Measurements from ENCODE around the gene PSKH1.
"Not testable (repeated sequence)": the region's sequence is repeated elsewhere in the genome, so short reads cannot be mapped to it uniquely, and the experiment has no call there.

The PSKH1 gene

DNA sequence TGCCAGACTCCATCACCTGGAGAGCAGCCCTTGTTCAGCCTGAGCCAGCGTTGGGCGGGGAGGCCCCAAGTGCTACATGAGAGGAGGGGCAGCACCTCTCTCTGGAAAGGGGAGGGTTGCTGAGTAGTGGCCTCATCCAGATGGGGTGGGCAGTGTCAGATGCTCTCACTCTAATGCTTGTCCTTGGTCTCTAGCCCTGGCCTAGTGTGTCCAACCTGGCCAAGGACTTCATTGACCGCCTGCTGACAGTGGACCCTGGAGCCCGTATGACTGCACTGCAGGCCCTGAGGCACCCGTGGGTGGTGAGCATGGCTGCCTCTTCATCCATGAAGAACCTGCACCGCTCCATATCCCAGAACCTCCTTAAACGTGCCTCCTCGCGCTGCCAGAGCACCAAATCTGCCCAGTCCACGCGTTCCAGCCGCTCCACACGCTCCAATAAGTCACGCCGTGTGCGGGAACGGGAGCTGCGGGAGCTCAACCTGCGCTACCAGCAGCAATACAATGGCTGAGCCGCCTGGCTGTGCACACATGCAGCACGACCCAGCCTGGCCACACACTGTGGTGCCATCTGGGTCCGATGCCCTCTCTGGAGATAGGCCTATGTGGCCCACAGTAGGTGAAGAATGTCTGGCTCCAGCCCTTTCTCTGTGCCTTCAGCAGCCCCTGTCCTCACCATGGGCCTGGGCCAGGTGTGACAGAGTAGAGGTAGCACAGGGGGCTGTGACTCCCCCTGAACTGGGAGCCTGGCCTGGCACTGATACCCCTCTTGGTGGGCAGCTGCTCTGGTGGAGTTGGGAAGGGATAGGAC lies 34.3 kb downstream of the PSKH1 start:
- no peak for DNase-seq

DNA sequence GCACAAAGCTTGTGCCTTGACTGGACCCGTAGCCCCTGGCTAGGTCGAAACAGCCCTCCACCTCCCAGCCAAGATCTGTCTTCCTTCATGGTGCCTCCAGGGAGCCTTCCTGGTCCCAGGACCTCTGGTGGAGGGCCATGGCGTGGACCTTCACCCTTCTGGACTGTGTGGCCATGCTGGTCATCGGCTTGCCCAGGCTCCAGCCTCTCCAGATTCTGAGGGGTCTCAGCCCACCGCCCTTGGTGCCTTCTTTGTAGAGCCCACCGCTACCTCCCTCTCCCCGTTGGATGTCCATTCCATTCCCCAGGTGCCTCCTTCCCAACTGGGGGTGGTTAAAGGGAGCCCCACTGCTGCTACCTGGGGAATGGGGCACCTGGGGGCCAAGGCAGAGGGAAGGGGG lies 35.1 kb downstream of the PSKH1 start:
- no peak for DNase-seq

DNA sequence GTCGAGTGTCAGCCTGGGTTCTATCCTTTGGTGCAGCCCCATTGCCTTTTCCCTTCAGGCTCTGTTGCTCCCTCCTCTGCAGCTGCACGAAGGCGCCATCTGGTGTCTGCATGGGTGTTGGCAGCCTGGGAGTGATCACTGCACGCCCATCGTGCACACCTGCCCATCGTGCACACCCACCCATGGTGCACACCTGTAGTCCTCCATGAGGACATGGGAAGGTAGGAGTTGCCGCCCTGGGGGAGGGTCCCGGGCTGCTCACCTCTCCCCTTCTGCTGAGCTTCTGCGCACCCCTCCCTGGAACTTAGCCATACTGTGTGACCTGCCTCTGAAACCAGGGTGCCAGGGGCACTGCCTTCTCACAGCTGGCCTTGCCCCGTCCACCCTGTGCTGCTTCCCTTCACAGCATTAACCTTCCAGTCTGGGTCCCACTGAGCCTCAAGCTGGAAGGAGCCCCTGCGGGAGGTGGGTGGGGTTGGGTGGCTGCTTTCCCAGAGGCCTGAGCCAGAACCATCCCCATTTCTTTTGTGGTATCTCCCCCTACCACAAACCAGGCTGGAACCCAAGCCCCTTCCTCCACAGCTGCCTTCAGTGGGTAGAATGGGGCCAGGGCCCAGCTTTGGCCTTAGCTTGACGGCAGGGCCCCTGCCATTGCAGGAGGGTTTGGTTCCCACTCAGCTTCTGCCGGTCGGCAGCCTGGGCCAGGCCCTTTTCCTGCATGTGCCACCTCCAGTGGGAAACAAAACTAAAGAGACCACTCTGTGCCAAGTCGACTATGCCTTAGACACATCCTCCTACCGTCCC lies 35.7 kb downstream of the PSKH1 start:
- DNase-seq = peak; percentile 50

DNA sequence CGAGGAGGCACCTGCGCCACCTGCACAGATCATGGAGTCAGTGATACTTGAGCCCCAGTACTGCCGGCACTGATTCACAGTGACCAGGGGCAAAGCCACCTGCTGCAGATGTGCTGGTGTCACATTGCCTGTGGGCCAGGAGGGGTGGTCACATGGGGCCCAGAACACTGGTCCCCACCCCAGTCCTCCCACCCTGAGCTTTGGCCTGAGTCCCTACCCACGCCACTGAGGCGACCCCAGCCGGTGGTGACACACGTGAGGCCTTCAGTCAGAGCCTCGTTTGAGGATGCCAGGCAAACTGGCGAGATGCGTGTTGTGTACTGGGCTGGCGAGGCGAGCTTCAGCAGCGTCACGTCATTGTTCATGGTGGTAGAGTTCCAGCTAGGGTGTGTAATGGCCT lies 37.1 kb downstream of the PSKH1 start:
- no peak for DNase-seq

DNA sequence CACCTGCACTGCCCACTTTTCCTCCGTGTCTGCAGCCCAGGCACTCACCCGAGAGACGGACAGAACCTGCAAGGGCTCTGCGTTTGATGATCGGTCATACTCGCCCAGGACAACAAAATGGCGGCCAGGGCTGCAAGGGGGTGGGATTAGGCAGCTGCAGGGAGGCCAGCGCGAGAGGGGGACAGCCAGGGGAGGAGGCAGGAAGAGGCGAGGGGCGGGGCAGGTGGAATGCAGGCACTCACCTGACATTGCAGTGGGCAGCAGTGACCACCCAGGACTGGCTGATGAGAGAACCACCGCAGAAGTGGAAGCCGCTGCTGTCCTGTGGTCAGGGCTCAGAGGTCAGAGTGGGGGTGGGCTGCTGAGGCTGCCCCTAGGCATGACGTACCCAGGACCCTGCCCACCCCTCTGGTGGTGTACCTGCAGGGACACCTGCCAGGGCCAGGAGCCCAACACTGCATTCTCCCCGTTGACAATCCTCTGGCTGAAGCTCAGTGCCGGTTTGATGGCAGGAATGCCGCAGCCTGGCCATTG lies 37.7 kb downstream of the PSKH1 start:
- DNase-seq = no peak

DNA sequence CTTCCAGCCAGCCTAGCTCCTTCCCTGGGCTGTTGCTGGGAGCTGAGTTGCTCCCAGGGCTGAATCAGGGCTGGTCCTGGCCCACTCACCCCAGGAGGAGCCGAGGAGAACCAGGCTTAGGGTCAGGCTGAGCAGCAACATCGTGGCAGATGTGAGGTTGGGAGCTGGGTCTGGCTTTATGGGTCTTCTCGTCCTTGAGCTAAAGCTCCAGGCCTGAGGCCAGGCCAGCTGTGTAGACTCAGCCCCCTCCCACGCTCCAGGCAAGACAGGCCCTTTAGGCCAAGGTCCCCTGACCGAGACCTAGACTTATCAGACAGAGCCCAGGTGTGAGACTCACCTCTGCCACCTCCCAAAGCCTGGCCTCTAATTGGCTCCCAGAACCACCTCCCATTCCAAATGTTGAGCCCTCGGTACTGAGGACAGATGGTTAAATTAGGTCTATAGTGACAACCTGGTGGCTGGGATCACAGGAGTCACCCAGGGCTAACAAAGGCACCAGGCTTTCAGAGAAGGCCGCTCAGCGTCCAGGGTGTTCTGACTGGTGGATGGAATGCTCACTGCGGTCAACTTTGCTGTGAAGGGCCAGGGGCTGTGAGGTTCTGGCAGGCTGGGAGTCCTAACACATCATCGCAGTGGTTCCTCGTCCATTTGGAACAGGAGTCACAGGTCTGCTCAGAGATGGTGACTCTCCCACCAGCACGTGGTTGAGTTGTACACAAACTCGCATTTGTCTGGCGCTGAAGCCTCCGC lies 38.8 kb downstream of the PSKH1 start, which contains the start of gene CTRL:
CTRL (minus strand) TSS at position 151 of the 750 bp plus-strand sequence; CDS start at position 141, 10 bp downstream.
- no peak for DNase-seq

DNA sequence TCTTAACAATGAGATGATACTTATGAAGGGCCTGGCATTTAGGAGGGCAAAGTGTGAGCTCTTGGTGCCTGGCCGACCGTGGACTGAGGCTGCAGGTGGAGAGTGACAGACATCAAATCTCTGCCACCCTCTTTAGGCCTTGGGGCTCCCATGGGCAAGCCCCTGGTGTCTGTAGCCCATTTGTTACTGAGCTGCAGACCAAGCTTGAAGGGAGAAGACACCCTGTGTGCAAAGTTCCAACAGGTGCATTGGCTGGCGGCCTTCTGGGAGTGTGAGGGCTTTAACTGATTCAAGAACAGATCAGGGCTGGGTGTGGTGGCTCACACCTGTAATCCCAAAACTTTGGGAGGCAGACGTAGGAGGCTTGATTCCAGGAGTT lies 39.4 kb downstream of the PSKH1 start:
- no peak for DNase-seq

DNA sequence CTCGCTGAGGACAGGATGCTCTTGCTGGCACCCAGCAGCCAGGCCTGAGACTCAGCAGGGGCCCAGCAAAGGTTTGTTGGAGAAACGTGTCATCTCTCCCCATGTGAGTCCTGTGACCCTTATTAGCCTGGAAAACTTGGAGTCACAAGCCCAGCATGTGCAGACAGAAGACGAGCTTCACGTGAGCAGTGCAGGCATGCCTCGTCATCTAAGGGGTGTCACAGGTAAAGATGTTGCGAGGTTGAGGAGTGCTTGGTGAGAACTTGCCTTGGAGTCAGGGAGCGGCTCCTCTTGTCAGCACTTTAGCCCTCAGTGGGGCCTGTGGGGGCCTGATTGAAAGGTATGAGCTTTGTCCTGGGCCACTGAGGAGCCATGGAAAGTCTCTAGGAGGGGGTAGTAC lies 40.8 kb downstream of the PSKH1 start:
- DNase-seq = no peak

DNA sequence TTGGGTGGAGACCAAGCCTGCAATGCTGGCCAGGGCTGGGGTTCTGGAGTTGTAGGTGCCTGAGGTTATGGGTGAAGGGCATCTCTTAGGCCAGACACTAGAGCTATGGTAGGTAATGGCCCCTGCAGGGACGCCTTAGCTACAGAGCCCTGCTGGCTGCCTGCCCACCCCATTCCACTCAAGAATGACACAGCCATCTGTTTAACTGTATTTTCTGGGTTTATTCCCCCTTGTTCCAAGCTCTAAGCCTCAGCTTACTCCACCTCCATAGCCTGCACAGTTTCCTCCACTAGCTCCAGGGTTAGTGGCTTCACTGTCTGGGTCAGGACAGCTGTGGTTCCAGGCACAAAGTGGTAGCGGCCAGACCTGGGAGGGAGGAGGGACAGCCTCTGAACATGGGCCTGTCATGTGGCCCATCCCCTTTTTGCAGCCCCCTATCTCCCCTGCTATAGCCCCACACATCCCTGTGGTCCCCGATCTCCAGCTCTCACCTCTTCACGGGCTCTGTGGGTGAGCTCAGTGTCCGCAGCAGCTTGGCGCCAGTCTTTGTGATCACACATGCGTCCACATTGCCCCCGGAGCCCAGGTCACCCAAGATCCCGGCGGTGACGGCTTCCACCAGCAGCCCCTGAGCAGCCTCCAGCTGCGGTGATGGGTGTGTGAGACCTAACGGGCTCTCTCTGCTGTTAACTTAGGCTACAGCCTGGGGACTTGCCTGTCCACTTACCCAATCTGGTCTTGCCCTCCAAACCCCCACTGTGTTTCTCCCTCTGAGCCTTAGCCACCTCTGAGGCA lies 41.4 kb downstream of the PSKH1 start:
- no peak for DNase-seq

DNA sequence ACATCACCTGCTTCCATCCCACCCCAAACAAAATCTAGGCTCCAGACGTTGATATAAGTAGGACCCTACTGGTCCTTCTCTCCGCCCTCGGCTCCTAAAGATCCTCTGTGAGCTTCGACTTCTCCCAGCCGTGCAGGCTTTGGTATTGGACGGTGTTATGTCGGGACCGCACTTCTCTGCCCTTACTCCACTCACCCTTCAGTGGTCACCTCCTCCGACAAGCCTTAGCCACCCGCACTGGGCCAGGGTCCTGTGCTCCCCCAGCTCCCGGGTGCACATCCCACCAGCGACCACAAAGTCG lies 42.0 kb downstream of the PSKH1 start:
- no peak for DNase-seq

DNA sequence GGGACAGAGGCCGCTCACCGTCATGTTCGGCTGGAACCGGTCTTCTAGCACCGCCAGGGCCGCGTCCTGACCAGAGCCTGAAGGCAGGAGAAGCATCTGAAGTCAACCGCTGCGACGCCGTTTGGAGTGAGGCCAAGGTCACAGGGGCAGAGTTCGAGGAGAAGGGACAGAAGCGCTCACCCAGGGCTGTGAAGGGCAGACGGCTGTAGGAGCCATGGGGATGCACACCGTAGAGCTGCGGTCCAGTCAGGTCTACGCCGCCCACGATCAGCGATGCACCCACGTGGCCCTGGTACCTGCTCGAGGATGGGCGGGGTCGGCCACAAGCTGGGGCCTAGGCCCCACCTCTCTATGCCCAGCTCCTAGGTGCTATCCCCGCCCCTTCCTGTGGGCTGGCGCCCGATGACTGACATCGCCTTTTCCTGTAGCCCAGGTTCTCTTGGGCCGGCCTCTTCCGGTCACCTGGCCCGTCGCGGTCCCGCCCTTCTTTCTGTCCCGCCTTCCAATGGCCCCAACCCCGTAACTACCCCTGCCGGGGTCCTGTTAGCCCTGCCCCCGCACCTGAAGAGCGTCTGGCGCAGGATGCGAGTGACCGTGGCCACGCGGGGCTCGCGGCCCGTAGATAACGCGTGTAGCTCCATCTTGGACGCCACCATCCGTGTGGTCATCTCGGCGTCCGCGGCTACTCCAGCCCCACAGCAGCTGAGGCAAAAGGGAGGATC lies 42.5 kb downstream of the PSKH1 start:
- peak; percentile 91 for DNase-seq

DNA sequence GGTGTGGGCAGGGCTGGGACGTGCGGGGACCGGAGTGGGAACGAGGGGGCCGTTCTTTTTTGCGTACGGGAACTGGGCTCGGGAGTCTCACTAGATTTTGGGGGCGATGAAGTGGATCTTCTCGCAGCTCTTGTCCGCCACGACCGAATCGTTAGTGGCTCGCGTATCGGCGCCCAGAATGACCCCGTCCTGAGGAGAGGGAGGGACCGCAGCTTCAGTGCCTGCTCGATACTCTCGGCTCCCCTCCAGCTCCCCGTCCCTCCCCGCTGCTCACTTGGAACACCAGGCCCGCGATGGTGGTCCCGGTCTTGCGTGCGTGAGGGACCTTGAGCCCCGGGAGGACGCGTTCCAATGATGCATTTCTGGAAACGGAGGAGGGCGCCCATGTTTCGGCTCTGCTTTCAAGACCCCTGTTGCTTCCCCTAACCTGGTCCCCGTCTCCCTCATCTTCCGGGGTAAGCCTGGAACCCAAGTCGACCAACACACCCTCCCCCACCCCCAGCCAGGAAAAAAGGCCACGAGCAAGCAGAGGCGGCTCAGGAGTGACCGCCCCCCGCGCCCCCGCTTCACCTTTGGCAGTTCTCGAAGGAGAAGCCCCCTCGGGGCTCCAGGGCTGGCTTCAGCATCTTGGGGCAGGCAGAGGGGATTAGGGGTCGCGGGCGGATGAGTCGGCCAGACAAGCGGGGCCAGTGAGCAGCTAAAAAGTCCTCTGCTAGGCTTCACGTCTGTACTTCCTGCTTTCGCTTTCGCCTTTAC lies 43.2 kb downstream of the PSKH1 start, which contains the start of gene PSMB10:
PSMB10 (minus strand) TSS at position 727 of the 756 bp plus-strand sequence; CDS start at position 626, 101 bp downstream.
- peak; percentile 59 for DNase-seq

DNA sequence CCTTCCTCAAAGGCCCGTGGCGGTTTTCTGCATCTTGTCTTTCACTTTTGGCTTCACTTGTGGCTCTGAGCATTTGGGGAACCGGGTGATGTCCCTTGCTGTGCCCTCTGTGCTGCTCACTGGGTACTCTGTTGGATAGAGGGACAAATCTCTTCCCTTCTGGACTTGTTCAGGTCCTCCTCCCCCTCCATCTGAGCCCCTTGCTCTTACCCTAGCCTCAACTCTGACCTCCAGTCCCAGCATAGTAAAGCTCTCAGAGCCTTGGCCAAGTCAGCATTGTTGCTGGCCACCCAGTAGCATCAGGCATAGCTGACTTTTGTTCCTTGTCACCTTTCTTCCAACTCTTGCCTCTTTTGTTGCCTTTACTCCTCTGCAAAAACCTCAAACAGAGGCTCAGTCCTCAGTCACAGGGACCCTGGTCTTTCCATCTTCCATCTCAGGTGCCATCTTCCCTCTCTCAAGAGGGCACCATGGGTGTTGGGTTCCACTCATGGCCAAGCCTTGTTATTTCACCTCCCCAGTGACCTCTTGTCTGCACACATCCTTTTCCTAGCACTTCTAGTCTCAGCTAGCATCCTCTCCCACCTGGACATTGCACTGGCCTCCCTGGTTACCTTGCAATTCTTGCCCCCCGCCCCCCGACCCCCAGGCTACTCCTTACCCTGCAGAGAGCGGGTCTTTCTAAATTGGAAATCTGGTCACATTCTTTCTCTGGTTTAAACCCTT lies 44.0 kb downstream of the PSKH1 start:
- DNase-seq = no peak

DNA sequence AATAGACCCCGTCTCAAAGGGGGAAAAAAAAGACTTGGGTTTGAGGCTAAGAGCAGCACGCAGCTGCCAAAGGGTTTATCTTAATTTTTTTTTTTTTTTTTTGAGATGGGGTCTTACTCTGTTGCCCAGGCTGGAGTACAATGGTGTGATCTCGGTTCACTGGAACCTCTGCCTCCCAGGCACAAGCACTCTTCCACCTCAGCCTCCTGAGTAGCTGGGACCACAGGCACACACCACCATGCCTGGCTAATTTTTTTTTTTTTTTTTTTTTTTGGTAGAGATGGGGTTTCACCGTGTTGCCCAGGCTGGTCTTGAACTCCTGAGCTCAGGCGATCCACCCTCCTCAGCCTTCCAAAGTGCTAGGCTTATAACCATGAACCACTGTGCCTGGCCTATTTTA lies 44.7 kb downstream of the PSKH1 start:
- not testable (repeated sequence) for DNase-seq

DNA sequence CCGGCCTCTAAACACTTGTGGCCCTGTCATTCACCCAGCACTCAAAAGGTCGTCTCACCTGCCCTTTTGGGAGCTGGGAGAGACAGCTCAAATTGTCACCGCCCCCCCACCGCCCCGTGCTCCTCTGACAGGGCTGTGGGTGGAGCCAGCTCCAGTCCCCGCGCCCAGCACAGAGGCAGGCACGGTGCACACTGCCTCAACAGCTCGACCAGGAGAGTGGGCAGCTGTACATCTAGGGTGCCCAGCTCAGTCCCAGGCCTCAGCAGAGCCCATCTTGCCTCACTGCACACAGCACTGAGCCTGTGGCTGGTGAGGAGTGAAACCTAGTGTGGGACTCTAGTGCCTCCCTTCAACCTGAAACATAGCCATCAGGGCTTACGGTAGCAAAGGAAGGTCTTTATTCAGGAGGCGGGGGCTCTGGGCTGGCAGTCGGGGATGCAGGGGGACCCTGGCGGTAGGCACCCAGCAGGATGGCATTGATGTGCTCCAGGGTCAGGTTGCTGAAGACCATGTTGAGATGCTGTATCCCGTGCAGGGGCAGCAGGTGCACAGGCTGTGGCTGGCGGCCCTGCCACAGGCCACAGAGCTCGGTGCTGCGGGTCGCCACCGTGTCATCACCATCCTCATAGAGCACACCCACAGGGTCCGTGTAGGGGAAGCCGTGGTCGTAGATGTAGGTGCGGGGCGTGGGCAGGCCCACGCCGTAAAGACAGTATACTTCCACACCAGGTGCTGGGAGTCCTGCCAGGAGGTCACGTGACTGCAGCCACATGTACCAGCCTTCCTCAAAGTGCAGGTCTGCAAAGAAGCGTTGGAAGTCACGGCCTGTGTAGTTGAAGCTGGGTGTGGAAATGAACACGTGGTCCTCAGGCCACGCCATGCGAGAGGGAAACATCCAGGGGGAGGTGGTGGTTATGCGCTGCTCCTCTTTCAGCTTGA lies 46.7 kb downstream of the PSKH1 start:
- no peak for DNase-seq

DNA sequence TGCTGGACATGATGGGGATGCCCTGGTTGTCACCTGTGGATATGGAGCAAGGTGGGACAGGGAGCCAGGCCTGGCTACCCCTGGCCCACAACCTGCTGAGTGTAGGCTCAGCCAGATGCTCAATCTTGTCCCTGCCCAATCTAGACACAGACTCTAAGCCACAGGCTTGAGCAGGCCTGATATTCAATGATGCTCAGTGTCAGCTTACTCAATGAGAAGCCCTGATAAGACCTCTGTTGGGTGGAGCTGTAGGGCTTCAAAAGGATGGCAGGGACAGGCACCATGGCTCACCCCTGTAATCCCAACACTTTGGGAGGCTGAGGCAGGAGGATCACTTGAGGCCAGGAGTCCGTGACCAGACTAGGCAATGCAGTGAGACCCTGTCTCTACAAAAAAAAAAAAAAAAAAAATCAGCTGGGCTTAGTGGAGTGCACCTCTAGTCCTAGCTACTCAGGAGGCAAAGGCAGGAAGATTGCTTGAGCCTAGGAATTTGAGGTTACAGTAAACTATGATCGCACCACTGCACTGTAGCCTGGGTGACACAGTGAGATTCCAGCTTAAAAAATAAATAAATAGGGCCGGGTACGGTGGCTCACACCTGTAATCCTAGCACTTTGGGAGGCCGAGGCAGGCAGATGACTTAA lies 47.5 kb downstream of the PSKH1 start:
- no peak for DNase-seq

DNA sequence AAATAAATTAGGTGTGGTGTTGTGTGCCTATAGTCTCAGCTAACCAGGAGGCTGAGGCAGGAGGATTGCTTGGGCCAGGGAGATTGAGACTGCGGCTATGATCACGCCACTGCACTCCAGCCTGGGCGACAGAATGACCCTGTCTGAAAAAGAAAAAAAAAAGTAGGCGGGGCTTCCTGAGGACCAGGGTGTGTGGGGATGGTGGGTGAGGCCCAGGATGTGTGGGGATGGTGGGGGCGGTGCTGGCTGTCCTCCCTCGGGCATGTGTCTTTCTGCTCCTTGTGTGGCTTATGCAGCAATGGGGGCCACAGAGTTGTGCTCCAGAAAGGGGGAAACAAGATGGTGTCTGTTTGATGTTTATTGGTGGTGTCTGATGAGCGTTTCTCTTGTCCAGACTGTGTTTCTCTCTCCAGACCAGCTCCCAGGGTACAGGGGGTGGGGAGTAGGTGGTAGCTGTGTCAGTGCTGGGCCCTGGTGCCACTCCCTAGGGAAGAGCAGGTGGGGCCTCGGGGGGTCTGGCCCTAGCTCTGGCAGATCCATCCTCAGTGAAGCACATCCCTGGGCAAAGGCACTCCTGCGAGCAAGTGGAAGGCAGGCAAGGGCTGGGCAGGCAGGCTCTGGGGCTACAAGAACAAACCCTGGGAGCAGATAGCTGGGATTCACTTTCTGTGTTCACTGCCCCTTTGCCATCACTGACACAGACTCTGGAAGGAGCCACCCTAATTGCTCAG lies 48.6 kb downstream of the PSKH1 start:
- no peak for DNase-seq

DNA sequence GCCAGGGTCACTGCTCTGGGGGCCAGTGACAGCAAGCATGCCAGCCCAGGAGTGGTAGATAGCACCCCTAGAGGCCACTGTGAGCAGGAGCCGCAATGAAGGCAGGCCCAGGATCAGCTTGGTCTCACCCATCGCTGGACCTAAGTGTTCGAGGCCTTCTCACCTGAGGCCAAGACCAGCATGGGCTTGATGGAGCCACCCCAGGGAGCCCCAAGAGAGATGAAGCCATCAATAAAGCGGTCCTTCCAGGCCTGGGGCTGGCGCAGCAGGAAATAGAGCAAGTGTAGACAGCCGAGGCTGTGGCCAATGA lies 49.1 kb downstream of the PSKH1 start:
- DNase-seq = no peak

Measured in fibroblast of skin of right biceps (primary cell).